IgD-negative memory B cell (primary cell): ENCODE measurements around the gene PPP6R2. TPM values are rescaled to one million over a fixed set of nuclear protein-coding genes. Genes with fewer than 3 reads are reported as not detected.

Experiments used
- H3K27ac Mint-ChIP-seq, 3 donors: one replicate each; pipeline ENCODE4 v1.8.0; 2020 to 2022; ENCODE audit warnings: mild to moderate bottlenecking in 3 of 3, mixed read lengths in 3 of 3, moderate library complexity in 1 of 3
- H3K27me3 Mint-ChIP-seq: one replicate; pipeline ENCODE4 v1.8.0; 2021; ENCODE audit warnings: mixed read lengths
- H3K36me3 Mint-ChIP-seq: one replicate; pipeline ENCODE4 v1.8.0; 2020; ENCODE audit warnings: mild to moderate bottlenecking, mixed read lengths
- H3K4me1 Mint-ChIP-seq, 3 donors: one replicate each; pipeline ENCODE4 v1.8.0; 2020 to 2022; ENCODE audit warnings: mixed read lengths in 3 of 3, mild to moderate bottlenecking in 1 of 3
- H3K4me3 Mint-ChIP-seq, 4 donors: one replicate each; pipeline ENCODE4 v1.8.0; 2020 to 2022; ENCODE audit warnings: mild to moderate bottlenecking in 4 of 4, mixed read lengths in 4 of 4, moderate library complexity in 3 of 4
- H3K9me3 Mint-ChIP-seq, 3 donors: one replicate each; pipeline ENCODE4 v1.8.0; 2020 to 2021; ENCODE audit warnings: mixed read lengths in 3 of 3, mild to moderate bottlenecking in 1 of 3
- polyA plus RNA-seq: library from polyadenylated mRNA; unstranded; fragments of 300-500 nt; fragmentation: Illumina TruSeq; gene quantifications from one replicate; pipeline ENCODE4 v1.2.3, GENCODE V29; 2021

PPP6R2 gene
- polyA plus RNA-seq, 1 donor from 2014 or later: 27.0 TPM

DNA sequence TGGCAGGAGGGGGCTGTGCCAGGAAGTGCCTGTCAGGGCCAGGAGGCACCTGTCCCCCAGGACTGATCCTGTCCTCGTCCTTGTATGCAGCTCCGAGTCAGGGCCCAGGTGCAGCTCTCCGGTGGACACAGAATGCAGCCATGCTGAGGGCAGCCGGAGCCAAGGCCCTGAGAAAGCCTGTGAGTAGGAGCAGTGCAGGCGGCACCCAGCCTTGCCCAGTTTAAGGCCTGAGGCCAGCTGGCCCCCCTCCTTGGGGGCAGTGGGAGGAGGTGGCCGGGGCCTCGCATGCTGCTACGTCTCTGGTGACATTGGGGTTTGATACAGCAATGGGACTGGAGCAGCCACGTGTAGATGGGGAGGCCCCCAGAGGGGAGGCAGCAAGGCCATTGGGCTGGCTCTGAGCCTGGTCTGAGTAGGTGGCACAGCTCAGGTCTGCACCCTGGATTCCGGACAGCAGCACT lies 96.8 kb downstream of the PPP6R2 start:
- peaks cover 3% of the 10 kb centered on the region for H3K36me3 Mint-ChIP-seq
- no peak overlapping the region for H3K27ac Mint-ChIP-seq
- no peaks in the 10 kb centered on the region for H3K4me1 Mint-ChIP-seq
- H3K4me3 Mint-ChIP-seq: no peak overlapping the region
- H3K27me3 Mint-ChIP-seq: no peaks in the 10 kb centered on the region
- no peaks in the 10 kb centered on the region for H3K9me3 Mint-ChIP-seq

GRCh38 chr22:50440544-50441249 lies 97.6 kb downstream of the PPP6R2 start:
- H3K4me1 Mint-ChIP-seq: peaks cover 4 to 6% (median 6%) of the 10 kb centered on the region in 3 donors
- no peak overlapping the region for H3K4me3 Mint-ChIP-seq
- no peak overlapping the region for H3K27ac Mint-ChIP-seq
- H3K9me3 Mint-ChIP-seq: no peaks in the 10 kb centered on the region
- H3K36me3 Mint-ChIP-seq: peaks cover 3% of the 10 kb centered on the region
- no peaks in the 10 kb centered on the region for H3K27me3 Mint-ChIP-seq

GRCh38 chr22:50441428-50441993 lies 98.4 kb downstream of the PPP6R2 start:
- Mint-ChIP-seq H3K36me3 (peaks cover 3% of the 10 kb centered on the region), H3K27me3 (no peaks in the 10 kb centered on the region)

GRCh38 chr22:50443197-50443596 lies 100.1 kb downstream of the PPP6R2 start:
- Mint-ChIP-seq H3K9me3 (no peaks in the 10 kb centered on the region), H3K4me1 (peaks cover 4 to 9% (median 9%) of the 10 kb centered on the region in 3 donors), H3K27ac (peak overlapping the region; percentile 31 to 50 (median 35)), H3K4me3 (no peak overlapping the region), H3K36me3 (peaks cover 3% of the 10 kb centered on the region), H3K27me3 (no peaks in the 10 kb centered on the region)

More at GRCh38 chr22:50441428-50441993, 98.4 kb downstream of the PPP6R2 start:
- no peak overlapping the region for H3K27ac Mint-ChIP-seq
- peaks cover 4 to 9% (median 9%) of the 10 kb centered on the region in 3 donors for H3K4me1 Mint-ChIP-seq
- H3K9me3 Mint-ChIP-seq: no peaks in the 10 kb centered on the region
- H3K4me3 Mint-ChIP-seq: no peak overlapping the region

DNA sequence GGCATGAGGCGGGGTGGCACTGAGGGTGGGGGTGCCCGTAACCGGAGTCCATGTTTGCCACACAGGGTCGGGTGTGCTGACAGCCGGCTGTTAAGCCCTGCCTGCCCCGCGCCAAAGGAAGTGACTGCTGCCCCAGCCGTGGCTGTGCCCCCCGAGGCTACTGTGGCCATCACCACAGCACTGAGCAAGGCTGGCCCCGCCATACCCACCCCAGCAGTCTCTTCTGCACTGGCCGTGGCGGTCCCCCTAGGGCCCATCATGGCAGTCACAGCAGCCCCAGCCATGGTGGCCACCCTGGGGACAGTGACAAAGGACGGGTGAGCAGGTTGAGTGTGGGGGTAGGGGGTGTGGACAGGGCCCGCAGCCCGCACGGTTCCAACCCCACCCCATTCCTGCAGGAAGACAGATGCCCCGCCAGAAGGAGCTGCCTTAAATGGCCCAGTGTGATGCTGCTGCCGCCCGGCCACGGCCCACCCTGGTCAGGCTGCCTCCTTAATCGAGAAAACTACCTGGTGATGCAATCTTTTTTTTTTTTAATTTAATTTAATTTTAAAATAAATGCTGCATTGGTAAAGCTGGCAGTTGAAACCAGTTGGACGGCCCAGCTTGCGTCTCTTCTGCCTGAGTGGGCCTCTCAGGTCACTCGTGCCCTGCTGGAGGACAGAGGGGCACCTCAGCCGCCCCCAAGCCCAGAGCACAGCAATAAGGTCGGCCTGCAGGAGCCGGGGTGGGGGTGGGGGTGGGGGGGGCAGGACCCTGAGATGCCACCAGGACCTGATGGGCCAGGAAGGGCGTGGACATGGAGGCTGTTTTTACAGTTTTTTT lies 100.9 kb downstream of the PPP6R2 start:
- Mint-ChIP-seq H3K27ac (peak overlapping the region in 2 of 3 donors; percentile 31 to 50), H3K4me3 (no peak overlapping the region), H3K9me3 (no peaks in the 10 kb centered on the region), H3K36me3 (peaks cover 3% of the 10 kb centered on the region), H3K27me3 (no peaks in the 10 kb centered on the region), H3K4me1 (peaks cover 4 to 13% (median 12%) of the 10 kb centered on the region in 3 donors)

GRCh38 chr22:50444663-50445062 lies 101.5 kb downstream of the PPP6R2 start:
- Mint-ChIP-seq H3K4me3 (no peak overlapping the region), H3K27me3 (no peaks in the 10 kb centered on the region), H3K4me1 (peaks cover 8 to 17% (median 15%) of the 10 kb centered on the region in 3 donors), H3K27ac (peak overlapping the region in 2 of 3 donors; percentile 74 to 78), H3K36me3 (peaks cover 3% of the 10 kb centered on the region), H3K9me3 (no peaks in the 10 kb centered on the region)

DNA sequence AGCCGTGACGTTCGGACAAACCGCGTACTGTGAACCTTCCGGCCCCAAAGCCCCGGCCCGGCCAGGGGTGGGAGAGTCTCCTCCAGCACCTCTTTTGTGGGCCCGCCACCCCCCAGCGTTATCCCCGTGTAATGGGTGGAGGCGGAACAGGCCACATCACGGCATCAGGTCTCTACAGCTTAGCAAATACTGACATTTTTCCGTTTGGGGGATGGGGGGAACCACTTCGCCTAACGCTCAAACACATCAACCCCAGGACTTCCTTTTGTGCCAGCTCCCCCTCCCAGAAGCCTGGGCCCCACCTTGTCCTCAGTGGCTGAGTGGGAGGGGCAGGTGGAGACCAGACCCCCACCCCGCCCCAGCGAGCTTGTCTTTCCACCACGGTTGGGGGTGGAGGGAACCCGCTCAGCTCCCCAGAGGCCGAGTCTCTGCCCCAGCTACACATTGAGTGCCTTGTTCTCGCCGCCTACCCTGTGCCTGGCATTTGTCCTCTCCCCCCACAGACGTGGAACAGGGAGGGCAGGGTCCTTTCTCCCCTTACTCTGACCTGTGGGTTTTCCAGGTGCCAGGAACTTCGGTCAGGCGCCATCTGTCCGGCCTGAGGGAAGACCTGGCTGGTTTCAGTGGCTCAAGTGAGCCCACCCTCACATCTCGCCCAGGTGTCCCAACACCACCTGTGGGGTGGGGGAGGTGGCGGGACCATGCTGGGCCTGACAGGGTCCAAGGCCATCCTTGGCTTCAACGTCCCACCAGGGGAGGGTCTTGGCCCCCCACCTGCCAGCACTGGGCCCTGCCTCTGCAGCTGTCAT lies 102.1 kb downstream of the PPP6R2 start:
- Mint-ChIP-seq H3K4me3 (peak overlapping the region in 2 of 4 donors; percentile 18 to 65), H3K27me3 (no peaks in the 10 kb centered on the region), H3K9me3 (no peaks in the 10 kb centered on the region), H3K36me3 (peaks cover 3% of the 10 kb centered on the region), H3K27ac (peak overlapping the region; percentile 73 to 78 (median 74)), H3K4me1 (peaks cover 12 to 18% (median 18%) of the 10 kb centered on the region in 3 donors)

DNA sequence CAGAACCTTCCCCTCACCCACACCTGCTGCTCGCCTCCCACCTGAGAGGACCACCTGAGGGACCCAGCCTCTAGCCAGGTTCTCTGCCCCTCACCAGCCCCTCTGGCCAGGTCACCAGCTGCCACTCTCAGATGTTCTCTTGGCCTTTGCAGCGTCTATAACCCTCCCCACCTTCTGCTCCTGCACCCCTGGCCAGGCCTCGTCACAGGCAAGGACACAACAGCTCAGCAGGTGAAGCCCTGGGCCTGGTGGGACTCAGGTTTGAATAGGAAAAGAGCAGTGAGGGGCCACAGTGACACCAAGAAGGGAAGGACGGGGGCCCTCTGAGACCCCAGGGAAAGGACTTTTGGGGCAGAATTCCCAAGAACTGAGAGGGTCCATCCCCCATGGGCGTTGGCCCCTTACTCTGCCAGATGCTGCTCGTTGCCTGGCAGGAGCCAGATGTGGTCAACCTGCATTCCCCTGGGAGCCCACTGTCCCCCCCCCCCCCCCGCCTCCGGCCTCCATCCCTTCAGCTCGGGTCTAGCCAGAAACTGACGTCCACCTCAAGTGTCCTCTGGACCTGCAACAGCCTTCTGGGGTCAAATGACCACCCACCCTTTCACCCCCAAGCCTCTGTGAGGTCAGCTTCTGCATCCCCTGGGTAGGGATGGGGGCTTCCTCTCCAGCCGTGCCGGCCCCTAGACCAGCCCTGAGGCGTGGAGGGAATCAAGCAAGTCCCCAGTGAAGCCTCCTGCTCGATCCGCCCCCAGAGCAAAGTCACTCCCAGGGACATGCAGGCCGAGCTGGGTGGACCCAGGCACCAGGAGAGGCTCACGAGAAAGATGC lies 103.0 kb downstream of the PPP6R2 start:
- Mint-ChIP-seq H3K36me3 (peaks cover 3% of the 10 kb centered on the region), H3K27ac (peak overlapping the region; percentile 31 to 78 (median 73)), H3K27me3 (no peaks in the 10 kb centered on the region), H3K4me3 (peak overlapping the region in 1 of 4 donors; percentile 65), H3K9me3 (no peaks in the 10 kb centered on the region), H3K4me1 (peaks cover 12 to 21% (median 20%) of the 10 kb centered on the region in 3 donors)

DNA sequence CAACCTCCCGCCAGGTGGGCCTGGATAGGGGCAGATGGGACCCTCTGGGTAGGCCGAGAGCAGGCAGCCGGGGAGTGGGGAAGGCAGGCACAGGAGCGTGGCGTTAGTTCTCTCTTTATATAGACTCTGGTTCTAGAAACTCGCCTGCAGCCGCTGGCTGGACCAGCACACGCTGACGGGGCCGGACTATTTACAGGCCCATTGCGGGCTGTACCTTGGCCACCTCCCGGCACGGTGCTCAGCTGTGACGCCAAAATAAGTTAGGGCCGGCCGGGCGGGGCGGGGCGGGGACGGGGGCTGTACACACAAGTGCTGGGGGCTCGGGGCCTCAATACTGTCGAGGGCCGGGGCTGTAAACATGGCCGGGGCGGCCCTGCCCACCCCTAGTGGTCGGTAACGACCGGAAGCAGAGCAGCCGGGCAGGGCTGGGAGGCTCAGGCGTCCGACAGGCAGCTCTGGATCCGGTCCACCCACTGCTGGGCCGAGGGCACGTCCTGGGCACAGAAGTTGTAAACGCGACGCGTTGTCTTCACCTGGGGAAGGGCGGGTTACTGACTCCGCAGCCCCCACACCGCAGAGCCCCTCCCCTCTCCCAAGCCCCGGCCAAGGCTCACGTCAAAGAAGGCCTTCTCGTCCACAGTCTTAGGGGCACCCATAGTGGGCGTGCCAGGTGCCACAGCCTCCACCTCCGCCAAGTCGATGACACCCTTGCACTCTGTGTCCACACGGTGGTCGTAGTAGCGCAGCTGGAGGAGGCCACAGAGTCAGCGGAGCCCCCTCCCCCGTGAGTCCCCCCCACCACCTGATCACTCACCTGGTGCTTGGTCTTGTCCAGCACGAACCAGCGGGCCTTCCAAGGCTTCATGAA lies 103.8 kb downstream of the PPP6R2 start:
- H3K27me3 Mint-ChIP-seq: no peaks in the 10 kb centered on the region
- H3K4me3 Mint-ChIP-seq: peak overlapping the region in 1 of 4 donors; percentile 12
- peak overlapping the region in 1 of 3 donors; percentile 67 for H3K27ac Mint-ChIP-seq
- H3K9me3 Mint-ChIP-seq: no peaks in the 10 kb centered on the region
- H3K4me1 Mint-ChIP-seq: peaks cover 12 to 21% (median 20%) of the 10 kb centered on the region in 3 donors
- peaks cover 3% of the 10 kb centered on the region for H3K36me3 Mint-ChIP-seq

GRCh38 chr22:50447576-50448551 lies 104.7 kb downstream of the PPP6R2 start:
- H3K4me3 Mint-ChIP-seq: peak overlapping the region in 1 of 4 donors; percentile 12

GRCh38 chr22:50452649-50453048 lies 109.5 kb downstream of the PPP6R2 start:
- Mint-ChIP-seq H3K36me3 (peaks cover 2% of the 10 kb centered on the region), H3K27ac (peak overlapping the region in 2 of 3 donors; percentile 22 to 33), H3K27me3 (no peaks in the 10 kb centered on the region), H3K4me3 (no peak overlapping the region), H3K9me3 (no peaks in the 10 kb centered on the region), H3K4me1 (peaks cover 7 to 16% (median 14%) of the 10 kb centered on the region in 3 donors)

More at GRCh38 chr22:50447576-50448551, 104.7 kb downstream of the PPP6R2 start:
- Mint-ChIP-seq H3K36me3 (no peaks in the 10 kb centered on the region), H3K27ac (peak overlapping the region in 2 of 3 donors; percentile 60 to 67), H3K9me3 (no peaks in the 10 kb centered on the region), H3K27me3 (no peaks in the 10 kb centered on the region), H3K4me1 (peaks cover 12 to 21% (median 20%) of the 10 kb centered on the region in 3 donors)

DNA sequence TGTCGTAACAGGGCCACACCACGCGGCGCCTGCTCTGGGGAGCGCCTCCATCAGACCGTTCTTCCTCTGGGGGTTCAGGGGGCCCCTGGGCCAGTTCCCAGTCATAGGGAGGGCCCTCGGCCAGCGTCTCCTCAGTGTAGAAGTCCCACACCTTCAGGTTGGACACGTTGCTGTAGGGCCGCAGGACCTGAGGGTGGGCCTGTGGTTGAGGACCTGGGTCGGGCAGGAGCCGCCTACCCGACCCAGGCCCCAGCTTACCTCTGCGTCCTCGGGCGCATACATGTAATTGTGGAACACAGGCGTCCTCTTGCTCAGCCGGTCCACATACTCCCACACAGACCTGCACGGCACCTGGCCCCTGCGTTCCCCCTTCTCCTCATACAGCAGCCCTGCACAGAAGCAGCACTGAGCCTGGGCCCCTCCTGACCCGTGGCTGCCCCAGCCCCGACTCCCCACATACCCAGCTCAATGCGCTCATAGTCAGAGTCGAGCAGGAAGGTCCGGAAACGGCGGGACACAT lies 111.5 kb downstream of the PPP6R2 start:
- Mint-ChIP-seq H3K4me1 (peaks cover 4 to 8% (median 8%) of the 10 kb centered on the region in 3 donors), H3K27me3 (no peaks in the 10 kb centered on the region), H3K4me3 (no peak overlapping the region), H3K27ac (no peak overlapping the region), H3K36me3 (peaks cover 2% of the 10 kb centered on the region), H3K9me3 (no peaks in the 10 kb centered on the region)
